Measurements from ENCODE around the gene HMX2. TPM values are rescaled to one million over a fixed set of nuclear protein-coding genes. Genes with fewer than 3 reads are reported as not detected.

Gene HMX2
- 9.6 and 13.8 TPM in 2 replicates for polyA plus RNA-seq (2014; cell fraction: cytosol; rRNA removed)
- polyA plus RNA-seq (2014; cell fraction: nucleus; rRNA removed) = 10.7 and 13.7 TPM in 2 replicates

GRCh38 chr10:123147635-123148413, at the start of gene HMX2:
HMX2 (plus strand) TSS chr10:123148136; CDS start chr10:123148379, 243 bp downstream.
- DNase-seq (ENCODE audit: low spot score) = peak; percentile 80

GRCh38 chr10:123100030-123100762, 47.7 kb upstream of the HMX2 start:
- no peak for DNase-seq (ENCODE audit: low spot score)

- no peak for DNase-seq (ENCODE audit: low spot score)
These were observed 46.1 kb upstream of the HMX2 start for GRCh38 chr10:123101872-123102271.

GRCh38 chr10:123102673-123103072, 45.3 kb upstream of the HMX2 start:
- DNase-seq (ENCODE audit: low spot score) = no peak

GRCh38 chr10:123103944-123104343, 44.0 kb upstream of the HMX2 start:
- no peak for DNase-seq (ENCODE audit: low spot score)

GRCh38 chr10:123109466-123109865, 38.5 kb upstream of the HMX2 start:
- no peak for DNase-seq (ENCODE audit: low spot score)

- DNase-seq (ENCODE audit: low spot score) = no peak
These were observed 30.1 kb upstream of the HMX2 start for GRCh38 chr10:123117644-123118417.

- DNase-seq (ENCODE audit: low spot score) = no peak
These were observed 28.9 kb upstream of the HMX2 start for GRCh38 chr10:123119081-123119480.

- DNase-seq (ENCODE audit: low spot score) = no peak
These were observed 21.7 kb upstream of the HMX2 start for GRCh38 chr10:123126246-123126645.

GRCh38 chr10:123129618-123130271, 18.2 kb upstream of the HMX2 start:
- DNase-seq (ENCODE audit: low spot score) = no peak

GRCh38 chr10:123132576-123133477, 15.1 kb upstream of the HMX2 start:
- DNase-seq (ENCODE audit: low spot score) = peak; percentile 87

GRCh38 chr10:123133541-123134342, 14.2 kb upstream of the HMX2 start:
- no peak for DNase-seq (ENCODE audit: low spot score)

- peak; percentile 43 for DNase-seq (ENCODE audit: low spot score)
These were observed 13.5 kb upstream of the HMX2 start for GRCh38 chr10:123134343-123134914.

- peak; percentile 81 for DNase-seq (ENCODE audit: low spot score)
These were observed 13.0 kb upstream of the HMX2 start for GRCh38 chr10:123134915-123135414.

GRCh38 chr10:123135415-123136141, 12.4 kb upstream of the HMX2 start, which contains the start of gene HMX3:
HMX3 (plus strand) TSS chr10:123135970; CDS start chr10:123136051, 81 bp downstream.
- DNase-seq (ENCODE audit: low spot score) = peak; percentile 74

- DNase-seq (ENCODE audit: low spot score) = no peak
These were observed 11.6 kb upstream of the HMX2 start for GRCh38 chr10:123136221-123136805.

- DNase-seq (ENCODE audit: low spot score) = peak; percentile 62
These were observed 10.9 kb upstream of the HMX2 start for GRCh38 chr10:123136806-123137642.

Data from SK-N-DZ (cell line).